GM21390 (cell line): ENCODE results near the gene MSI2.

ENCODE experiments used
- ATAC-seq: cut with Tn5 transposase; IDR thresholded peaks from one replicate; pipeline ENCODE4 v1.9.1; 2021; ENCODE audit not compliant: unreplicated experiment

The MSI2 gene

DNA sequence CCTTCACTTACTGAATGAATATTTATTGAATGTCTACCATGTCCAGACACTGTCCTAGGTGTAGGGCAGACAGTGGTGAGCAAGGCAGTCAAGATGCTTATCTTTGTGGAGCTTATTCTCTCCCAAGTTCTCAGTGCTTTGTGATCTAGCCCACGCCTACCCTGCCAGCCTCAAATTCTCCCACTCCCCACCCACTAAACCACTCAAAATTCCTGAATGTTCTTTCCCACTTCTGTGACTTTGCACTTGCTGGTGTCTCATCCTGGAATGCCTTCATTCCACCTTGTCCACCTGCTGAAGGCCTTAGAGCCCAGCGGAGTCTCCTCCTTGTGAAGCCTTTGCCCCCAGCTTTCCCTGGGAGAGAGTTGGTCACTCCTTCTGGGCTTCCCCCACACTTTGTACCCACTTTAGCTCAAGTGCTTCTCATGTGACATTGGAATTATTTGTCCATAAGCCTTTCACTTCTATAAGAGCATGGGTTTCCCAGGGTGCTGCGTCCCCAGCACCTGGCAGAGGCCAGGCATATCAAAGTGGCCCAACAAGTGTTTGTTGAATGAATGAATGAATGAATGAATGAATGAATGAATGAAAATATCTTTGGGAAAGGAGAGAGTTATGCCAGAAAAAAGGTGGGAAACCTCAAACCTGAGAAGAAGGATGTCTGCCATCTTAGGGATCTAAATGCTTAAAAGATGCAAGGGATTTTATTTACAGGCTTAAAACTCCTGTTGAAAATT lies 465.8 kb downstream of the MSI2 start:
- no peak for ATAC-seq

DNA sequence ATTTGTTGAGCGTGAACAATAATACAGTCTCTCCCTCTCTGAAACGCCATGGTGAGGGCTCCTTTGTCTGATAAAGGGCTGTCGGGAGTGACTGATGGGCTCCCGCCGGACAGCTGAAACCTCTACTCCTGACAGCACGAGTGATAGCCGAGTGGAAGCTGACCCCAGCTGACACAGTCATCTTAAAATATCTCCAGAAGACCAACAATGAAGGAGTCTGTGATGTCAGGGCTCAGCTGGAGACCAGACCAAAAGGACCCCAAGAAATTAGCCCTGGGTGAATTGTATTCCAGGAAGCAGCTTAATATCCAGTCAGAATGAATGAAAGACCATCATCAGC lies 466.4 kb downstream of the MSI2 start:
- ATAC-seq = no peak

DNA sequence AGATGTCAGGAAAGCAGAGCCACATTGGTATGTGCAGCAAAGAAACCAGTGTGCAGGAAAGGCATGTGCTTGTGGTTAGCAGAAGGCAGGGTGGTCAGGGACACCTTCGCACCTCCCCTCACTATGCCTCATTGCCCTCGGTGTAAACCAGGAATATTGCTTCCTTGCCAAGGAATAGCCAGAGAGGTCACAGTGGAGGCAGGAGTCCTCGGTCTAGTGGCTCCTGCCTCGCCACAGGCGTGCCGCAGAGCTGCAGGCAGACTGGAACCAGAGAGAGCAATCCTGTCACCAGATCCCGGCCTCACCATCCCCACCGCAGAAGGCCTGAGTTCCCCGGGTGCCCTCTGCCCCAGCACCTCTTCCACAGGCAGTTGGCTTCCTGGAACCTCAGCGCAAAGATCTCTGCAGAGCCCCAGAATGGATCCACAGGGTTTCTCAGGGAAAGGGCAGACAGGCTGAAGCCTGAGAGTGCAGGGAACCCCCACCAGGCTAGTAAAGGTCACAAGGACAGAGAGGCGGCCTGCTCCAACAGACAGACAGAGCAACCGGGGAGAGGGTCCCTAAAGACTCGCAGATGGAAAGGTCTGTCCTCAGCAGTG lies 467.2 kb downstream of the MSI2 start:
- ATAC-seq = no peak

DNA sequence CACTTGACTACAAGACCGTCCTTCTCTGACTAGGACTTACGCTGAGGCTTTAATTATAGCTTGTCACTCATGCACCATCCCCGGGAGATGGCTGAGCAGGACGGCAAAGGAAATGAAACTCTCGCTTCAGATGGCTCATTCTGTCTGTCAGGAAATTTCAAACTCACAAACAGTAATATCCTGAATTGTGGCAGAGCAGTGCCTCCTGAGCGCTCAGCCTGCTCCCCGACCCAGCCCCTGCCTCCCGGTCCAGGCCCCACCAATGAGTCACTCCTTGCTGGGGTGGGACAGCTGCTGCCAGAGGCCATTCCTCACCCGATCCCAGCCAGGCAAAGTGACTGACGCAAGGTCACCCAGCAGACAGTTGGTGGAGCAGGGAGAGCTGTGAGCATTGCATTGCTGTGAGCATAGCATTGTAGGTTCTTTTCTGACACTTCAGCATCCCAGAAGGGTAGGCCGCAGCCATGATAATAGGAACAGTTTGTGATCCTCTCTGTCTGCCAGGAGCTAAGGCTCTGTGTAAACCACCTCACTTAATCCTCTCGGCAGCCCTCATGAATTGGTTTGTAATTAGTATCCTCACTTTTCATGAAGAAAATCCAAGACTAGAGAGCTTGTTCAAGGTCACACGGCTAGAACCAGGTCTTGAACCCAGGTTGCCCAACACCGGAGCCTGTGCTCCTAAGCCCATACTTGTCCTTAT lies 467.9 kb downstream of the MSI2 start:
- ATAC-seq = no peak

DNA sequence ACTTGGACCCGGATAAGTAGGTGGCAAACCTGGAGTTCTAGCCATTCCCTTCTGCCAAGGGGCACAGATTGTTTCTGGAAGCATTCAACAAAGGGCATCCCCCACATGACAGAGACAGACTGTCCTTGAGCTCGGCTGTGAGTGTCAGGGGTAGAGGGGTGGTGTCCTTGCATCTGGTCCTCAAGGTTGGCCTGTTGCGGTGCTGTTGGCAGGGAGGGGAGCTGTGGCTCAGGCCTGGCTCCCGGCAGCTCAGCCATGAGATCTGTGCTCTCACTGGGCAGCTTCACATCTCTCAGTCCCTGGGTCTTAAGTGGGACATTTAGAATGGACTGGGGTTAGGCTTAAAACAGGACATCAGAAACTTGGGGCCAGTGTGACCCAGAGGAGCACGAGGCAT lies 468.4 kb downstream of the MSI2 start:
- no peak for ATAC-seq

DNA sequence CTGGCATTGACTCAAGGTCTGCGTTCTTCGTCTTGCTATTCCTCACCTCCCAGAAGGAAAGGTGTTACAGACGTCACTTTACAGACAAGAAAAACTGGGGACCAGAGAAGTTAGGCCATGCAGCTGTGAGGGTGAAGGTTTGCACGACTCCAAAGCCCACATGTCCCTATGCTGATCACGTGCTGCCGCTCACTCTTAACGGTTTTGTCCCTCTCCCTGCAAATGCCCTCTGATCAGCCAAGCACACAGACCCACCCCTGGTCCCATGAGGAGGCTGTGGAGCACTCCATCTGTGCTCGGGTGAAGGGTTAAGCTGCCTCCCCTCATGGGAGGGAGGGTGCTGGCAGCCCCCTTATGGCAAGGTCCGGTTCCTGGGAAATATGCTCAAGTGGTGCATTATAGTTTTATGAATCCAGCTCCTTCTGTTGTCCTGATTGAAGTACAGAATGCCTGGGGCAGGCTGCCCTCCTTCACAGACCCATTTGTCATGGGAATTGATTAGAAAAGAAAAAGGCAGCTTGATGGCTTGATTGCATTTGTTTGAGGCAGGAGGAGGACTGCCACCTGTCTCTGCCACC lies 470.0 kb downstream of the MSI2 start:
- no peak for ATAC-seq

DNA sequence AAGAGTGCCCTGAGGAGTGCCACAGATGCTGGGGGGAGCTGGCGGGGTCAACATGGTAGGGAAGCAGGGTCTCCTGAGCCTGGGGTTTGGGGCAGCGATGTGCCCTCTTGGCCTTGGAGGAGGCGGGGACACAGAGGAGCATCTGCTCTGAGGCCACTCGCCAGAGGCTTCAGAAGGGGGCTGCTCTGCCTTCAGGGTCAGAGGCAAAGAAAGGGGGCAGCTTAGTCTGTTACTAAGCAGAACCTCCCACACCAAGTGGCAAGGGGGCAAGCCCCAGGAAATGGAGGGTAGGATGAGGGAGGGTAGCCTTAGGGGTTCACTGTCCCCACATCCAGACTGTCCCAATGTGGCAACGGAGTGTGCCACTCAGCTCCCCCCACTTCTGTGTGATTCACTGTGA lies 470.5 kb downstream of the MSI2 start:
- ATAC-seq = no peak

DNA sequence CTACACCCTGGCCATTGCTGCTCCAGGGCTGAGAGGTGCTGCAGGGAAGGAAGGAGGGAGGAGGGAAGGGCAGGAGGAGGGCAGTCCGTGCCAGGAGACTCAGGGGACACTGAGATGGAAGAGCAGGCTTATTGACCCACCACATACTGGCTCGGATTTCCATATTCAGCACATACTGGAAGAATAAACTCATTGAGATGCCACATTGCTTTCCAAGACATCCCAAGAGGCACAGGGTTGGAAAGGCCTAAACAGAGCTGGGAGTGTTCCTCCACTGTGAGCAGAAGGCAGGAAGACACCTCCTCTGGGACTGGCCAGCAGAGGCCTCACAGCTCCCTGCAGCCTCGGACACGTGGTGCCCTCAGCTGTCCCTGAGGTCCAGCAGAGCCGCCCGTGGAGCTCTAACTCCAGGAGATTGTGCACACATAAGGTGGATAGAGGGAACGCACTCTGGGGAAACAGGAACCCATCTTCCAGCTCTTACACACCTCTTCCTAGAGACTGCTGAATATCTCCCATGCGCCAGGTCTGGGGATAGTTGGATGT lies 471.4 kb downstream of the MSI2 start:
- no peak for ATAC-seq

DNA sequence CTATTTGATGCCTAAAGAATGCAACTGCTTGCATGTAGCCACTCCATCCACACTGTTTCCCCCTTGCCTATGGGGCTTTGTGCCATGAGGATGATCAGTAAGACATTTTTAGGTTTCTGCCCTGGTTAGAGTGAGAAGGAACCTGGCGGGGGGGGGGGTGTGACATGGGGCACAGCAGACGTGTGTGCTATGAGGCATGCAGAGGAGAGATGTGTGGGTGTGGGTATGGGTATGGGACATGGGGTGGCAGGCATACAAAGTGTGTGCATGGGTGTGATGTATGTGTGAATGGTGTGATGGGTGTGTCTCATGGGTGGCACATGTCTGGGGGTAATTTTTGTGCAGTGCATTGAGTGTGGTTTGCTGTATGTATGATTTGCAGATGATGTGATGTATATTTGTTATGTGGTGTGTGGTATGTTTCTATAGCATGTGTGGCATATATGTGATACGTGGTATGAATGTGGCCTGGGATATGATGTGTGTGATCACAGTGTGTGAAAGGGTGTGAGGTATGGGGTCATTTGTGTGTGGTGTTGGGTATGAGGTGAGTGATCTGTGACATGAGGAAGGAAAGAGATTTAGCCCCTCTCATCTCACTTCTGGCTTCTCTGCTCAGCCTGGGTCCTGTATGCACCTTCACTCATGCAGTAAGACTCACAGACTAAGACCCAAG lies 473.8 kb downstream of the MSI2 start:
- no peak for ATAC-seq

DNA sequence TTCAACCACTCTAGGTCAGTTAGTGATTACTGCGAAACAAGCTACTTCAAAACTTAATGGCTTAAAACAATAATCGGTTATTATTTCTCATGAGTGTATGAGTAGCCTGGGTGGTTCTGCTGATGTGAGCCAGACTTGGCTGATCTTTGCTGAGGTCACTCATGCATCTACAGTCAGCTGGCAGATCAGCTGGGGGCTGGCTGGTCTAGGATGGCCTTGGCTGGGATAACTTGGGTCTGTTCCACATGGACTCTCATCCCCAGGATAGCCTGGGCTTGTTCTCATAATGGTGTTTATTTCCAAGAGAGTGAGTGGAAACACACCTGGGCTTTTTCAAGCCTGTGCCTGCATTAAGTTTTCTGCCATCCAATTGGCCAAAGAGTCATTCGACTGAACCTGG lies 475.7 kb downstream of the MSI2 start:
- ATAC-seq = no peak

DNA sequence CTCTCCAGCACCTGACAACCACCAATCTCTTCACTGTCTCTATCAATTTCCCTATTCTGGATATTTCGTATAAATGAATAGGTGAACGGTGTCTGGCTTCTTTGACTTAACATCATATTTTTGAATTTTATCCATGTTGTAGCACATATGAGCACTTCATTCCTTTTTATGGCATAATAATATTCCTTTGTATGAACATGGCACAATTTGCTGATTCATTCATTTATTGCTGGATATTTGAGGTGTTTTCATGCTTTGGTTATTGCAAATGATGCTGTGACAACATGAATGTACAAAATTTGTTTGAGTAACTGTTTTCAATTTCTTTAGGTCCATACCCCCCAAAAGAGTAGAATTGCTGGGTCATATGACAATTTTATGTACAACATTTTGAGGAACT lies 476.8 kb downstream of the MSI2 start:
- ATAC-seq = no peak
